PC-3 (cell line): ENCODE results near the gene ZNHIT1.

Experiments used
- EZH2 ChIP-seq: fragments of 300-600 bp; sonication (generic); IDR thresholded peaks from one replicate; pipeline ENCODE4 v1.6.1; 2017; ENCODE audit warnings: antibody characterized with exemption, mild to moderate bottlenecking, low read length; ENCODE audit not compliant: unreplicated experiment
- EZH2phosphoT487 ChIP-seq: fragments of 300-600 bp; sonication (generic); IDR thresholded peaks from 2 replicates; pipeline ENCODE4 v1.6.1; 2018; ENCODE audit warnings: mild to moderate bottlenecking, antibody characterized with exemption, low read length, borderline replicate concordance
- TF ChIP-seq, protein P1 (sequence below): fragments of 300-600 bp; sonication (generic); conservative IDR thresholded peaks from 2 replicates; pipeline ENCODE4 v1.5.1; 2017; ENCODE audit warnings: antibody characterized with exemption, low read depth, mild to moderate bottlenecking, low read length

DNA sequence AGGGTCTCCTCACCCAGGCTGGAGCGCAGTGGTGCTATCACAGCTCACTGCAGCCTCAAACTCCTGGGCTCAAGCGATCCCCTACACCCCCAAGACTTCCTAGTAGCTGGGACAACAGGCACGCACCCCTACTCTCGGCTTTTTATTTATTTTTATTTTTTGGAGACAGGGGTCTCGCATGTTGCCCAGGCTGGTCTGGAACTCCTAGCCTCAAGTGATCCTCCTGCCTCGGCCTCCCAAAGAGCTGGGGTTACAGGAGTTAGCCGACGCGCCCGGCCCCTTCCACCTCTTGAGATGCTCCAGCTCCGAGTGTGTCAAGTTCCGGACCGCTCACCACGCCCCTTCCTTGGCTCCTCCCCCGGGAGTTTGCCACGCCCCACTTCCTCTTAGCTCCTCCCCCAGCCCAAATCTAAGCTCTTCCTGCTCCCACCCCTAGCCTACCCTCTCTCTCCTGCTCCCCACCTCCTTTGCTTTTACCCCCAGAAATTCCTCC lies 44.2 kb upstream of the ZNHIT1 start:
- TF ChIP-seq, protein P1, sequence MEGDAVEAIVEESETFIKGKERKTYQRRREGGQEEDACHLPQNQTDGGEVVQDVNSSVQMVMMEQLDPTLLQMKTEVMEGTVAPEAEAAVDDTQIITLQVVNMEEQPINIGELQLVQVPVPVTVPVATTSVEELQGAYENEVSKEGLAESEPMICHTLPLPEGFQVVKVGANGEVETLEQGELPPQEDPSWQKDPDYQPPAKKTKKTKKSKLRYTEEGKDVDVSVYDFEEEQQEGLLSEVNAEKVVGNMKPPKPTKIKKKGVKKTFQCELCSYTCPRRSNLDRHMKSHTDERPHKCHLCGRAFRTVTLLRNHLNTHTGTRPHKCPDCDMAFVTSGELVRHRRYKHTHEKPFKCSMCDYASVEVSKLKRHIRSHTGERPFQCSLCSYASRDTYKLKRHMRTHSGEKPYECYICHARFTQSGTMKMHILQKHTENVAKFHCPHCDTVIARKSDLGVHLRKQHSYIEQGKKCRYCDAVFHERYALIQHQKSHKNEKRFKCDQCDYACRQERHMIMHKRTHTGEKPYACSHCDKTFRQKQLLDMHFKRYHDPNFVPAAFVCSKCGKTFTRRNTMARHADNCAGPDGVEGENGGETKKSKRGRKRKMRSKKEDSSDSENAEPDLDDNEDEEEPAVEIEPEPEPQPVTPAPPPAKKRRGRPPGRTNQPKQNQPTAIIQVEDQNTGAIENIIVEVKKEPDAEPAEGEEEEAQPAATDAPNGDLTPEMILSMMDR: no peak
- TF ChIP-seq EZH2 (no peak), EZH2phosphoT487 (no peak)
